Thoracic aorta (tissue), 2 donors: ENCODE data around the gene TSR3. TPM values are rescaled to one million over a fixed set of nuclear protein-coding genes. Genes with fewer than 3 reads are reported as not detected.

ENCODE experiments used
- ATAC-seq: fragments of 150-250 bp; one replicate; pipeline ENCODE4 v1.8.0; 2017; ENCODE audit warnings: low read depth; ENCODE audit not compliant: insufficient number of reproducible peaks, low FRiP score
- DNase-seq: peaks from one replicate; pipeline ENCODE4 v3.0.0-alpha.2; 2020; ENCODE audit warnings: low spot score
- H3K27ac ChIP-seq, 2 donors: fragments of 200-600 bp; sonication (generic); 1 replicate in 1 of 2; 2 replicates in 1 of 2; pipeline ENCODE4 v1.5.1; 2016; ENCODE audit warnings: mild to moderate bottlenecking in 2 of 2, moderate library complexity in 2 of 2
- H3K27me3 ChIP-seq: fragments of 200-600 bp; sonication (generic); replicated peaks from 2 replicates; pipeline ENCODE4 v1.6.0; 2016; ENCODE audit warnings: mild to moderate bottlenecking; ENCODE audit not compliant: insufficient read depth
- H3K36me3 ChIP-seq: fragments of 200-600 bp; sonication (generic); one replicate; pipeline ENCODE4 v1.5.1; 2016
- H3K4me1 ChIP-seq, 2 donors: fragments of 200-600 bp; sonication (generic); 1 replicate in 1 of 2; 2 replicates in 1 of 2; pipeline versions ENCODE4 v1.5.1 to v1.6.0; 2016; ENCODE audit warnings: low read depth in 2 of 2, mild to moderate bottlenecking in 1 of 2; ENCODE audit not compliant: control insufficient read depth in 1 of 2
- H3K4me3 ChIP-seq: fragments of 200-600 bp; sonication (generic); 2 replicates; pipeline ENCODE4 v1.5.1; 2016; ENCODE audit warnings: mild to moderate bottlenecking
- H3K9me3 ChIP-seq: fragments of 200-600 bp; sonication (generic); 2 replicates; pipeline ENCODE4 v1.5.1; 2016
- CTCF ChIP-seq: fragments of 200-600 bp; sonication (generic); IDR thresholded peaks from one replicate; pipeline ENCODE4 v1.5.1; 2019; ENCODE audit warnings: antibody characterized with exemption
- total RNA-seq, 2 donors: library from RNA; depleted of rRNA; stranded (reverse); fragments of >200 nt; gene quantifications; one replicate each; pipeline versions ENCODE4 v1.1.0 to v1.2.3, GENCODE V29; 2016

TSR3 gene
- total RNA-seq, 2 donors from 2014 or later, result 61.7 to 124 TPM

- no peak overlapping the region for H3K27ac ChIP-seq
- H3K36me3 ChIP-seq, result peaks cover 10% of the 10 kb centered on the region
- H3K4me1 ChIP-seq, result peaks cover 8 to 20% of the 10 kb centered on the region in 2 donors
- no peaks in the 10 kb centered on the region for H3K27me3 ChIP-seq
- DNase-seq, result no peak
- no peak overlapping the region for H3K4me3 ChIP-seq
- ATAC-seq, result no peak
- H3K9me3 ChIP-seq, result no peaks in the 10 kb centered on the region
- TF ChIP-seq CTCF, result no peak
Measured at GRCh38 chr16:1356061-1356900, 4.6 kb upstream of the TSR3 start.

GRCh38 chr16:1355591-1355990 is 3.9 kb upstream of the TSR3 start:
- H3K27ac ChIP-seq, result no peak overlapping the region
- no peak for TF ChIP-seq CTCF
- no peaks in the 10 kb centered on the region for H3K9me3 ChIP-seq
- DNase-seq (no peak), ATAC-seq (no peak)
- peaks cover 8 to 27% of the 10 kb centered on the region in 2 donors for H3K4me1 ChIP-seq
- H3K36me3 ChIP-seq, result peaks cover 6% of the 10 kb centered on the region
- no peak overlapping the region for H3K4me3 ChIP-seq
- no peaks in the 10 kb centered on the region for H3K27me3 ChIP-seq

- no peak overlapping the region for H3K4me3 ChIP-seq
- no peak overlapping the region for H3K27ac ChIP-seq
- peaks cover 8 to 32% of the 10 kb centered on the region in 2 donors for H3K4me1 ChIP-seq
- H3K36me3 ChIP-seq, result no peaks in the 10 kb centered on the region
- no peaks in the 10 kb centered on the region for H3K9me3 ChIP-seq
- H3K27me3 ChIP-seq, result no peaks in the 10 kb centered on the region
- ATAC-seq, result no peak
- TF ChIP-seq CTCF, result no peak
- no peak for DNase-seq
Measured at GRCh38 chr16:1354815-1355540, 3.3 kb upstream of the TSR3 start.

- no peak for TF ChIP-seq CTCF
- Histone ChIP-seq H3K27ac (peak overlapping the region; percentile 39 to 47), H3K4me3 (peak overlapping the region; percentile 88), H3K27me3 (no peaks in the 10 kb centered on the region), H3K4me1 (peaks cover 8 to 32% of the 10 kb centered on the region in 2 donors), H3K9me3 (no peaks in the 10 kb centered on the region), H3K36me3 (peaks cover 12% of the 10 kb centered on the region)
- ATAC-seq, result no peak
- no peak for DNase-seq
Measured at GRCh38 chr16:1351215-1351581, 480 bp downstream of the TSR3 start.

- Histone ChIP-seq H3K27ac (no peak overlapping the region), H3K27me3 (no peaks in the 10 kb centered on the region), H3K36me3 (peaks cover 12% of the 10 kb centered on the region), H3K9me3 (no peaks in the 10 kb centered on the region), H3K4me1 (peaks cover 8 to 32% of the 10 kb centered on the region in 2 donors), H3K4me3 (peak overlapping the region; percentile 88)
- no peak for TF ChIP-seq CTCF
- ATAC-seq (no peak), DNase-seq (no peak)
Measured at GRCh38 chr16:1350691-1351090, 987 bp downstream of the TSR3 start.
